ENCODE measurements around the gene GOSR2.
"Not testable (repeated sequence)": the region's sequence is repeated elsewhere in the genome, so short reads cannot be mapped to it uniquely, and the experiment has no call there.

GOSR2 gene

DNA sequence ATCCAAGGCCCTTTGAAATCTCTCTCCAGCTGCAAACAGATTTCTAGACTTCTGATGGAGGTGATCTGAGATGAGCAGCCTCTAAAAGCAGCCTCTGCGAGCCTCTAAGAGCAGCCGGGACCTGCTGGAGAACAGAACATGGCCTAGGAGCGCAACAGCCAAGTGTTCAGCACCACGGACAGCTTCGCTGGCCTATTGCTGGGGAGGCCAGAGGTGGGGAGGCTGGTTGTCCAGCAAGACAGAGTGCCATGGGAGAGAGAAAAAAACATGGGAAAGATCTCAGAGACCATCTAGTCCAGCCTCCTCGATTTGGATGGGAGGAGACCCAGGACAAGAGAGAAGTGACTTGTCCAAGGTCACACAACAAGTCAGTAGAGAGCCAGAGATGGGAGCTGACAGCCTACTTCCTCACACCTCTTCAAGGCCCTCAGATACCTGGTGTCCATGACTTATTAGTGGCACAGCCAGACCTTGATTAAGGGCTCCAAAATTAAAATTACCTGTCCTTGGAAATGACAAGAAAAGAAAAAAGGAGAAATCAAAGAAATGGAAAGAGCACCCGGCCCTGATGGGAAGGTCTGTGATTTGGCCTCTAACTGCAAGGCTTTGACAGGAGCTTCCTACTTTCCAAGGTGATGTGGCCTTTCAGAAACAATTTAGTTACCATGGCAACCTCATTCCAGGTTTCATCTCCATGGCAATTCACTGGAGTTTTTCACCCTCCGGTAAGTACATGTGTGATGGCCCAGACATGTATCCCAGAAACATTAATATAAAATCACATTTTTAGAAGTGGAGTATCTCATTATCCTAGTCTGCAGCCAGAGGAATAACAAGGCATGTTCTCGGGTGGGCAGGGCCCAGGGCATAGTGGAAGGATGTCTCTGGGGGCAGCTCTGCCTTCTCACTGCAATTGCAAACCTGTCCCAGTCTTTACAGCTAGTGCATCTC is 41.6 kb downstream of the GOSR2 start:
- peak; percentile 36 for DNase-seq

GRCh38 chr17:46968224-46968834 is 45.4 kb downstream of the GOSR2 start:
- DNase-seq = no peak

DNA sequence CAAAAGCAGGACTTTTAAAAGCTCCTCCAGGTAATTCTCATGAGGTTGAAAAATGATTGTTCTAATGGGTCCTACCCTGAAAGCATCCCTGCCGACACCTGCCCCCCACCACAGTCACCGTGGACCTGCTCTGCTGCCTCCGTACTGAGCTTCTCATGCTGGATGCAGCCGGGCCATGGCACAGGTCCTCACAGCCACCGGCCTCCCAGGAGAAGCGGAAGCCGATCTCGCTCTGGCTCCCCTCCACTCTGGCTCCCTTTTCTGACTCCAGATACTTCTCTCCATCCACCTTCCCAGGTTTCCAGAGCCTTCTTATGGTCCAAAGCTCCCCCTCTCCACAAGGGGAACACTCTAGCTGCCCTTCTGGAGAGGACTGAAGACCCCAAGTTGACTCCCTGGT is 45.9 kb downstream of the GOSR2 start:
- no peak for DNase-seq

GRCh38 chr17:46971647-46972300 is 48.8 kb downstream of the GOSR2 start:
- no peak for DNase-seq

GRCh38 chr17:46972346-46972745 is 49.4 kb downstream of the GOSR2 start:
- DNase-seq = no peak

- DNase-seq = no peak
Observed at GRCh38 chr17:46974086-46974485, 51.1 kb downstream of the GOSR2 start.

GRCh38 chr17:46975287-46975686 is 52.3 kb downstream of the GOSR2 start:
- DNase-seq = no peak

GRCh38 chr17:46976626-46977270 is 53.8 kb downstream of the GOSR2 start:
- no peak for DNase-seq

GRCh38 chr17:46977348-46977747 is 54.4 kb downstream of the GOSR2 start:
- peak; percentile 24 for DNase-seq

DNA sequence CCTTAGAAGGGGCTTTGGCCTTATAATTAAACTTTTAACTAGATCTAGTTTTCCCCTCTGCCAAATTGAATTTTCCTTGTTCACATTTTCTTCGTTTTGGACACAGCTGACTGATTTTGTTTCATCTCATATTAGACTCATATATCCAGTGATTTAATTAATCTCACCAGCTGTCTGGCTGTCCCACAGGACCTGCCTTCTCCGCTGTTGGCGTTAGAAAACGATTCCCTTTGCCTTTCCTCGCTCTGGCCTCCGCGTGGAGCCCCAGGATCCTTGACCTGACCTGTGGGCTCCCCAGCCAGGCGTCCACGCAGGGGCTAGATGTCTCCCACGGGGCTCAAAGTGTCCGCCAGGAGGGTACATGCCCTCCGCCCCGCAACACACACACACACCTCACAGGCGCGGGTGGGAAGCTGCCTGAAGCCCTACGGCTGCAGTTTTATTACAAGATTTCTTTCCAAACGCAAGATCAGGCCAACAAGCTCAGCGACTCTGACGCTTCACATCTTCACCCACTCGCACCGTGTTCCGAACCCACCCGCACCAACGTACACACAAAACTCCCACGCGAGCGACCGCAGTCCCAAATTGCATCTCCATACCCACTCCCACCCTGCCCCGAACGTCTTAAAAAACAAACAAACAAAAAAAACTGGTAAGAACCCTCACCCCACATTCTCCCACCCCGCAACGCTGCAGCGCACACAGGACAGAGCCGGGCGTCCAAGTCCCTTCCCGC is 55.0 kb downstream of the GOSR2 start:
- DNase-seq = no peak

DNA sequence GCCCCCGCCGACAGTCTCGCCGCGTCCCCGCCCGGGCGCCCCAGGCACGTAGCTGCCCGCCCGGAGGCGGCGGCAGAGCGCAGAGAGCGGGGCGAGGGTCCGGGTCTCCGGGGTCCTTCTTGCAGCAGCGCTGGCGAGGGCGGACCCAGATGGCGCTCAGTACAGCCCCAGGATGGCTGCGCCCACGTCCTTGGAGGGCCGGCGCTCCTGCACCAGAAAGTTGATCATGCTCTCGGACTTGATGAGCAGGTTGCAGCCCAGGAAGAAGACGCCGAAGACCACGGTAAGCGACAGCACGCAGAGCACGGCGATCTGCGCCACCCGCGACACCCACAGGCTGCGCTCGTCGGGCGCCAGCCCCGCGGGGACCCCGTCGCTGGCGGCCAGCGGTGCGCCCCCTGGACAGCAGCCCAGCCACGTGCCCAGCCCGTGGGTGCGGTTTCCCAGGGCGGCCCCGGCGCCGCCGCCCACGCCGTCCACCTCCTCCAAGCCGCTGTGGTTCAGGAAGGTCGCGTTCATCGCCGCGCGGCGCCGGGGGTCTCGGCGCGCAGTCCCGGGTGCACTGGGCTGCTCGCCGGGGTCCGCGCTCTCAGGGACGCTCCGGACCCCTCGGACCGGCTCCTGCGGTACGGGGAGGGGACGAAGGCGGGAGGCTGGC is 55.7 kb downstream of the GOSR2 start:
- no peak for DNase-seq

DNA sequence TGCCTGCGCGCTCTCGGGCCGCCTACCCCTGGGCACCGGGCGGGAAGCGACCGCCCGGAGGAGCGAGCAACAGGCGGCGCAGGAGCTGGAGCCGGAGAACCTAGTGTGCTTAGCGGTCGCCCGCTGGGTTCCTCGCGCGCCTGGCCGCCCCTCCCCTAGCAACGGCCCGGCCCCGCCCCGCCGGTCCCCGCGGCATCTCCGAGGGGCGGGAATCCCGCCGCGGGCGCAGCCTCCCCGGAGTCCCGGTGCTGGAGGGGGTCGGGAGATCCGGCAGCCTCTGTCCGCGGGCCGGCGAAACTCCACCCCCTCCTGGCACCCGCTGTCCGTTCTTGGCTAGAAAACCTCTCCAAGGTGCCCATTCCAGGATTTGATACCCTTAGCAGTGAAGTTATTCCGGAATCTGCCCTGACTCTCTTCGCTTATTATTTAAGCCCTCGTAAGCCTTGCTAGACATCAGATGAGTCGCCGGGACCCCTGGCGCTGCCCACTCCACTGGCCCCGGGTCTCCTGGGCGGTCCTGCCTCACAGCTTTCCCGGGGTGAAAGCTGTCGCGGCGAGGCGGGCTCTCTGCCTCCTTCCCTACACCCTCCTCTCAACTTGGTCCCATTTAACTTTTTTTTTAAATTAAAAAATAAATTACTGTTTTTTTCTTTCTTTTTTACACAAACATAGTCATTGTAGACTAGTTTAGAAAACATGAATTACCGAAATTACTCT is 56.3 kb downstream of the GOSR2 start, which contains the start of gene RPRML:
RPRML (minus strand) TSS at position 107 of the 717 bp plus-strand sequence. CDS start 246 bp downstream, outside the sequence.
- DNase-seq = peak; percentile 22

GRCh38 chr17:46982577-46982976 is 59.6 kb downstream of the GOSR2 start:
- DNase-seq = no peak

DNA sequence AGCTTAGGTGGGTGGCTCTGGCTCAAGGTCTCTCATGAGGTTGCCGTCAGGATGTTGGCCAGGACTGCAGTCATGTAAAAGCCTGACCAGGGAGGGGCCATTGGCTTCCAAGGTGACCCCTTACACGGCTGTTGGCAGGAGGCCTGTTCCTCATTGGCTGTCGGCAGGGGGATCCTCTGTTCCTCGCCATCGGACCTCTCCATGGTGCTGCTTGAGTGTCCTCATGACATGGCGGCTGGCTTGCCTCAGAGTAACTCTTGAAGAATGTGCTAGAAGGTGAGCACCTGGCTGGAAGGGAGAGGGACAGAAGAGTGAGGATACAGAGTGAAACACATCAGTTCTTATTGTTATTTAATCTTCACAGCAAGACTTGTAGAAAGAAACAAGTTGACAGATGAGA is 60.8 kb downstream of the GOSR2 start:
- no peak for DNase-seq

- DNase-seq = no peak
Observed at GRCh38 chr17:46984341-46984740, 61.4 kb downstream of the GOSR2 start.

DNA sequence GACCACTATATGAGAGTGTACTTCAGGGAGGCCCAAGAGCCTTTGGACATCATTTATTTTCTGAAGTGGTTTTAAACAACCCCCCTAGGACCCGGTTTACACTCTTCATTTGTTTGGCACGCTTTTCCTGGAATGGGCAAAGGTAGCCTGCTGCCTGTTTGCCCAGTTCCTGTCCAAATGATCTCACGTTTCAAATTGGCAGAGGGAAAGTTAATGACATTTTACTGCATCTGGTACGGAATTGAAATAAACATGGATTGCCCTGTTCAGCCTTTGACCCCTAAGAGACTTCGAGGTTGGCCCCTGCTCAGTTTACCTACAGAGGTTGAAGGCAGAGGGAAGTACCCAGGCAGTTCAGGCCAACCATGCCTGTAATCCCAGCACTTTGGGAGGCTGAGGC is 61.9 kb downstream of the GOSR2 start:
- DNase-seq = no peak

GRCh38 chr17:46986366-46986765 is 63.4 kb downstream of the GOSR2 start:
- DNase-seq = no peak

DNA sequence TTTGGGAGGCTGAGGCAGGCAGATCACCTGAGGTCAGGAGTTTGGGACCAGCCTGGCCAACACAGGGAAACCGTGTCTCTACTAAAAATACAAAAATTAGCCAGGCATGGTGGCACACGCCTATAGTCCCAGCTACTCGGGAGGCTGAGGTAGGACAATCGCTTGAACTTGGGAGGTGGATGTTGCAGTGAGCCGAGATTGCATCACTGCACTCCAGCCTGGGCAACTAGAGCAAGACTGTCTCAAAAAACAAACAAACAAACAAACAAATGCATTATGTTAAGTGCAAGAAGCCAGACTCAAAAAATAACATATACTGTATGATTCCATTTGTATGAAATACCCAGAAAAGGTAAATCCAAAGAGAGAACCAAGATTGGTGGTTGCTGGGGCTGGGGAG is 65.0 kb downstream of the GOSR2 start:
- DNase-seq = not testable (repeated sequence)

GRCh38 chr17:46989637-46990431 is 66.9 kb downstream of the GOSR2 start:
- DNase-seq = no peak

- no peak for DNase-seq
Observed at GRCh38 chr17:46991617-46992016, 68.7 kb downstream of the GOSR2 start.

Data from fibroblast of skin of scalp (primary cell).